Karpas-422 (cell line): ENCODE data around the gene OSBPL1A. TPM values are rescaled to one million over a fixed set of nuclear protein-coding genes. Genes with fewer than 3 reads are reported as not detected.
"Not testable (repeated sequence)": the region's sequence is repeated elsewhere in the genome, so short reads cannot be mapped to it uniquely, and the experiment has no call there.

Experiments
- DNase-seq: peaks from one replicate; pipeline ENCODE4 v3.0.0-alpha.2; 2015
- H2AFZ ChIP-seq: fragments of 200-600 bp; sonication (generic); 2 replicates; pipeline ENCODE4 v1.6.1; 2014; ENCODE audit warnings: antibody characterized with exemption, low read length, mixed read lengths
- H3K27ac ChIP-seq: fragments of 200-600 bp; sonication (generic); 2 replicates; pipeline ENCODE4 v1.5.1; 2014; ENCODE audit warnings: mild to moderate bottlenecking, low read length, moderate library complexity
- H3K27me3 ChIP-seq: fragments of 200-600 bp; sonication (generic); 2 replicates; pipeline ENCODE4 v1.6.1; 2014; ENCODE audit warnings: low read length, mixed read lengths
- H3K36me3 ChIP-seq: fragments of 200-600 bp; sonication (generic); 2 replicates; pipeline ENCODE4 v1.6.1; 2014; ENCODE audit warnings: low read length, mixed read lengths; ENCODE audit not compliant: insufficient read depth
- H3K4me1 ChIP-seq: fragments of 200-600 bp; sonication (generic); 2 replicates; pipeline ENCODE4 v1.6.1; 2014; ENCODE audit warnings: mild to moderate bottlenecking, low read length, mixed read lengths
- H3K4me2 ChIP-seq: fragments of 200-600 bp; sonication (generic); 2 replicates; pipeline ENCODE4 v1.6.1; 2014; ENCODE audit warnings: low read length, low read depth, mild to moderate bottlenecking; ENCODE audit not compliant: poor library complexity, severe bottlenecking
- H3K4me3 ChIP-seq: fragments of 200-600 bp; sonication (generic); 2 replicates; pipeline ENCODE4 v1.5.1; 2014; ENCODE audit warnings: mild to moderate bottlenecking, antibody characterized with exemption, low read length, mixed read lengths
- H3K79me2 ChIP-seq: fragments of 200-600 bp; sonication (generic); 2 replicates; pipeline ENCODE4 v1.6.1; 2014; ENCODE audit warnings: mild to moderate bottlenecking, low read length, mixed read lengths
- H3K9ac ChIP-seq: fragments of 200-600 bp; sonication (generic); 2 replicates; pipeline ENCODE4 v1.6.0; 2014; ENCODE audit warnings: low read length
- H3K9me2 ChIP-seq: fragments of 200-600 bp; sonication (generic), shearing (Covaris generic); replicated peaks from 2 replicates; pipeline ENCODE4 v1.6.0; 2014; ENCODE audit warnings: mild to moderate bottlenecking, low read length, moderate library complexity; ENCODE audit not compliant: insufficient read depth
- H3K9me3 ChIP-seq: fragments of 300-700, 200-600 bp; sonication (generic); 2 replicates; pipeline ENCODE4 v1.6.1; 2014; ENCODE audit warnings: low read length, mixed read lengths
- H4K20me1 ChIP-seq: fragments of 200-600 bp; sonication (generic); 2 replicates; pipeline ENCODE4 v1.6.1; 2014; ENCODE audit warnings: mild to moderate bottlenecking, antibody characterized with exemption, low read length, low read depth; ENCODE audit not compliant: insufficient read depth
- total RNA-seq: library from RNA; depleted of rRNA; stranded (reverse); fragments of >200 nt; shearing (Covaris generic); gene quantifications from 2 replicates; pipeline ENCODE4 v1.2.3, GENCODE V29; 2014; ENCODE audit warnings: low replicate concordance

Gene OSBPL1A
- total RNA-seq, 1 experiment from 2014 or later, result not detected

GRCh38 chr18:24395049-24395795, 2.4 kb downstream of the OSBPL1A start:
- H3K36me3 ChIP-seq, result no peaks in the 10 kb centered on the region
- no peak overlapping the region for H3K4me2 ChIP-seq
- no peak overlapping the region for H3K9ac ChIP-seq
- H3K4me1 ChIP-seq, result peaks cover 6% of the 10 kb centered on the region
- H3K9me3 ChIP-seq, result no peaks in the 10 kb centered on the region
- H3K27ac ChIP-seq, result no peak overlapping the region
- no peaks in the 10 kb centered on the region for H4K20me1 ChIP-seq
- no peaks in the 10 kb centered on the region for H3K9me2 ChIP-seq
- no peak overlapping the region for H3K4me3 ChIP-seq
- H3K79me2 ChIP-seq, result no peaks in the 10 kb centered on the region
- DNase-seq, result no peak
- H3K27me3 ChIP-seq, result no peaks in the 10 kb centered on the region
- H2AFZ ChIP-seq, result no peak overlapping the region

- Histone ChIP-seq H3K27ac (no peak overlapping the region), H3K9me2 (no peaks in the 10 kb centered on the region), H3K36me3 (no peaks in the 10 kb centered on the region), H3K4me1 (no peaks in the 10 kb centered on the region), H4K20me1 (no peaks in the 10 kb centered on the region), H2AFZ (no peak overlapping the region), H3K4me3 (no peak overlapping the region), H3K79me2 (no peaks in the 10 kb centered on the region), H3K27me3 (no peaks in the 10 kb centered on the region), H3K9me3 (no peaks in the 10 kb centered on the region), H3K4me2 (no peak overlapping the region), H3K9ac (no peak overlapping the region)
- DNase-seq, result no peak
Observed at GRCh38 chr18:24388957-24389356, 8.7 kb downstream of the OSBPL1A start.

- no peak overlapping the region for H3K4me3 ChIP-seq
- no peaks in the 10 kb centered on the region for H3K9me3 ChIP-seq
- no peaks in the 10 kb centered on the region for H3K27me3 ChIP-seq
- no peaks in the 10 kb centered on the region for H3K36me3 ChIP-seq
- no peaks in the 10 kb centered on the region for H3K4me1 ChIP-seq
- no peaks in the 10 kb centered on the region for H3K79me2 ChIP-seq
- no peak overlapping the region for H3K9ac ChIP-seq
- no peak for DNase-seq
- no peaks in the 10 kb centered on the region for H3K9me2 ChIP-seq
- H2AFZ ChIP-seq, result no peak overlapping the region
- no peak overlapping the region for H3K27ac ChIP-seq
- no peak overlapping the region for H3K4me2 ChIP-seq
- no peaks in the 10 kb centered on the region for H4K20me1 ChIP-seq
Observed at GRCh38 chr18:24386681-24387080, 10.9 kb downstream of the OSBPL1A start.

- H3K27me3 ChIP-seq, result no peaks in the 10 kb centered on the region
- H3K79me2 ChIP-seq, result no peaks in the 10 kb centered on the region
- H3K9me3 ChIP-seq, result no peaks in the 10 kb centered on the region
Observed at GRCh38 chr18:24381126-24381525, 16.5 kb downstream of the OSBPL1A start.

GRCh38 chr18:24380163-24380747, 17.4 kb downstream of the OSBPL1A start:
- H3K27ac ChIP-seq, result no peak overlapping the region

More at GRCh38 chr18:24381126-24381525, 16.5 kb downstream of the OSBPL1A start:
- Histone ChIP-seq H3K36me3 (no peaks in the 10 kb centered on the region), H2AFZ (no peak overlapping the region), H3K27ac (no peak overlapping the region), H3K4me2 (no peak overlapping the region), H3K9ac (no peak overlapping the region), H4K20me1 (no peaks in the 10 kb centered on the region), H3K4me1 (no peaks in the 10 kb centered on the region), H3K9me2 (no peaks in the 10 kb centered on the region), H3K4me3 (no peak overlapping the region)
- DNase-seq, result no peak

GRCh38 chr18:24378598-24378997, 19.0 kb downstream of the OSBPL1A start:
- Histone ChIP-seq H2AFZ (no peak overlapping the region), H3K4me1 (no peaks in the 10 kb centered on the region), H3K9me2 (no peaks in the 10 kb centered on the region), H3K27me3 (no peaks in the 10 kb centered on the region), H3K4me3 (no peak overlapping the region), H3K4me2 (no peak overlapping the region), H3K27ac (no peak overlapping the region), H3K9ac (no peak overlapping the region), H3K36me3 (no peaks in the 10 kb centered on the region), H3K79me2 (no peaks in the 10 kb centered on the region), H4K20me1 (no peaks in the 10 kb centered on the region), H3K9me3 (no peaks in the 10 kb centered on the region)
- no peak for DNase-seq

More at GRCh38 chr18:24380163-24380747, 17.4 kb downstream of the OSBPL1A start:
- DNase-seq, result no peak
- H2AFZ ChIP-seq, result no peak overlapping the region
- H3K9me2 ChIP-seq, result no peaks in the 10 kb centered on the region
- no peaks in the 10 kb centered on the region for H3K79me2 ChIP-seq
- H3K27me3 ChIP-seq, result no peaks in the 10 kb centered on the region
- H3K4me2 ChIP-seq, result no peak overlapping the region
- H4K20me1 ChIP-seq, result no peaks in the 10 kb centered on the region
- H3K9me3 ChIP-seq, result no peaks in the 10 kb centered on the region
- no peak overlapping the region for H3K4me3 ChIP-seq
- H3K36me3 ChIP-seq, result no peaks in the 10 kb centered on the region
- H3K9ac ChIP-seq, result no peak overlapping the region
- no peaks in the 10 kb centered on the region for H3K4me1 ChIP-seq

GRCh38 chr18:24376531-24376930, 21.1 kb downstream of the OSBPL1A start:
- not testable (repeated sequence) for H3K27me3 ChIP-seq, H3K9ac ChIP-seq, DNase-seq, H4K20me1 ChIP-seq, H3K79me2 ChIP-seq, H3K36me3 ChIP-seq, H3K27ac ChIP-seq, H3K4me1 ChIP-seq, H3K4me2 ChIP-seq, H3K9me3 ChIP-seq, H2AFZ ChIP-seq, H3K4me3 ChIP-seq, H3K9me2 ChIP-seq

- Histone ChIP-seq H3K36me3 (no peaks in the 10 kb centered on the region), H3K27ac (no peak overlapping the region), H4K20me1 (no peaks in the 10 kb centered on the region), H3K4me3 (no peak overlapping the region), H3K79me2 (no peaks in the 10 kb centered on the region), H2AFZ (no peak overlapping the region), H3K4me2 (no peak overlapping the region), H3K27me3 (no peaks in the 10 kb centered on the region), H3K9ac (no peak overlapping the region), H3K4me1 (no peaks in the 10 kb centered on the region), H3K9me3 (no peaks in the 10 kb centered on the region), H3K9me2 (no peaks in the 10 kb centered on the region)
- no peak for DNase-seq
Observed at GRCh38 chr18:24373328-24373727, 24.3 kb downstream of the OSBPL1A start.
